Vagina (tissue), 2 donors: ENCODE data around the gene CTCFL. TPM values are rescaled to one million over a fixed set of nuclear protein-coding genes. Genes with fewer than 3 reads are reported as not detected.

Source experiments
- DNase-seq, 2 donors: peaks; one replicate each; pipeline ENCODE4 v3.0.0-alpha.2; 2017; ENCODE audit errors: extremely low spot score in 2 of 2
- H3K27ac ChIP-seq: fragments of 200-600 bp; sonication (generic); one replicate; pipeline ENCODE4 v1.5.1; 2019
- H3K27me3 ChIP-seq: fragments of 200-600 bp; sonication (generic); one replicate; pipeline ENCODE4 v1.5.1; 2019
- H3K36me3 ChIP-seq, 2 donors: fragments of 200-600 bp; sonication (generic); one replicate each; pipeline ENCODE4 v1.5.1; 2017 to 2019
- H3K4me1 ChIP-seq: fragments of 200-600 bp; sonication (generic); one replicate; pipeline ENCODE4 v1.5.1; 2019
- H3K4me3 ChIP-seq, 2 donors: fragments of 200-600 bp; sonication (generic); 1 replicate in 1 of 2; 2 replicates in 1 of 2; pipeline ENCODE4 v1.5.1; 2016 to 2019
- H3K9me3 ChIP-seq: fragments of 200-600 bp; sonication (generic); one replicate; pipeline ENCODE4 v1.5.1; 2019
- CTCF ChIP-seq, 3 experiments: fragments of 450-650 bp in 2 of 3; fragments of 200-600 bp in 1 of 3; sonication (generic) in 1 of 3; IDR thresholded peaks; one replicate each; pipeline ENCODE4 v1.5.1; 2017 to 2019; ENCODE audit warnings: antibody characterized with exemption in 3 of 3, mild to moderate bottlenecking in 2 of 3, moderate library complexity in 2 of 3
- POLR2A ChIP-seq, 2 donors: fragments of 450-650 bp; IDR thresholded peaks; one replicate each; pipeline ENCODE4 v1.6.1; 2017; ENCODE audit warnings: antibody characterized with exemption in 2 of 2, mild to moderate bottlenecking in 2 of 2, moderate library complexity in 2 of 2
- POLR2AphosphoS5 ChIP-seq, 2 donors: sonication (generic); formaldehyde crosslinking; IDR thresholded peaks; one replicate each; pipeline ENCODE4 v1.9.0; 2017; ENCODE audit warnings: antibody characterized with exemption in 2 of 2, mild to moderate bottlenecking in 2 of 2, low read depth in 1 of 2; ENCODE audit not compliant: insufficient read depth in 1 of 2
- intact Hi-C: fragments of 100-400 bp; cut with DNase I; formaldehyde crosslinking; loops from one replicate; pipeline ENCODE4 v1.15.1; 2023
- total RNA-seq: library from RNA; depleted of rRNA; stranded (reverse); fragments of >200 nt; gene quantifications from one replicate; pipeline ENCODE4 v1.2.3, GENCODE V29; 2016

Gene CTCFL
- total RNA-seq, 1 donor from 2014 or later = not detected

- Histone ChIP-seq H3K9me3 (no peaks in the 10 kb centered on the region), H3K36me3 (no peaks in the 10 kb centered on the region), H3K4me1 (no peaks in the 10 kb centered on the region), H3K27ac (no peak overlapping the region), H3K27me3 (no peaks in the 10 kb centered on the region), H3K4me3 (no peak overlapping the region)
- intact Hi-C loops = no loop called here
- no peak for TF ChIP-seq POLR2A (IDR thresholded peaks at IDR 0.05)
- no peak for TF ChIP-seq CTCF (IDR thresholded peaks at IDR 0.05)
- TF ChIP-seq POLR2AphosphoS5 (IDR thresholded peaks at IDR 0.05; ENCODE audit: insufficient read depth in 1 of 2, low read depth in 1 of 2) = no peak
- no peak for DNase-seq
Measured at GRCh38 chr20:57530327-57530981, 5.5 kb upstream of the CTCFL start.

- Histone ChIP-seq H3K4me1 (no peaks in the 10 kb centered on the region), H3K9me3 (no peaks in the 10 kb centered on the region), H3K4me3 (no peak overlapping the region), H3K27ac (no peak overlapping the region), H3K36me3 (no peaks in the 10 kb centered on the region), H3K27me3 (no peaks in the 10 kb centered on the region)
- intact Hi-C loops = no loop called here
- TF ChIP-seq CTCF (IDR thresholded peaks at IDR 0.05) (no peak), POLR2AphosphoS5 (IDR thresholded peaks at IDR 0.05; ENCODE audit: insufficient read depth in 1 of 2, low read depth in 1 of 2) (no peak), POLR2A (IDR thresholded peaks at IDR 0.05) (no peak)
- DNase-seq = no peak
Measured at GRCh38 chr20:57529810-57530209, 4.9 kb upstream of the CTCFL start.

GRCh38 chr20:57529160-57529585 is 4.2 kb upstream of the CTCFL start:
- no peak for DNase-seq
- TF ChIP-seq CTCF (IDR thresholded peaks at IDR 0.05) = no peak
- TF ChIP-seq POLR2A (IDR thresholded peaks at IDR 0.05) = no peak
- TF ChIP-seq POLR2AphosphoS5 (IDR thresholded peaks at IDR 0.05; ENCODE audit: insufficient read depth in 1 of 2, low read depth in 1 of 2) = no peak
- intact Hi-C loops = no loop called here
- Histone ChIP-seq H3K9me3 (no peaks in the 10 kb centered on the region), H3K27me3 (no peaks in the 10 kb centered on the region), H3K4me3 (no peak overlapping the region), H3K4me1 (no peaks in the 10 kb centered on the region), H3K36me3 (no peaks in the 10 kb centered on the region), H3K27ac (no peak overlapping the region)

DNA sequence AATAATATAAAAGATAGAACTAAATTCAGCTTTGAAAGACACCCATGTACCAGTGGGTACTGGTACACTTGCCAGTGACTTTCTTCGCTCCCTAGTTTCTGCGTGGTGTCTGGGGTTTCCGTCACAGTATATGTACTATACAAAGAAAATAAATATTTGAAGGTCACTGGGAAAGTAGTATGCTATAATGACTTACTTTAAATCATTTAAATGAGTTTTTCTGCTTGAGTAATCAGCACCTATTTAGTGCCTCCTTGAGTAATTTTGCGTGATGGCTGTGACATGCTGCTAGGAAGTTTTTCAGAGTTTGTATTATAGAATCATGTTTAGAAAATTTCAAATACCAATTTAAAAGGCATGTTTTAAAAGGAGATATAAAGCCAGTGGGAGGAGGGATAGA is 3.2 kb upstream of the CTCFL start:
- Histone ChIP-seq H3K27me3 (no peaks in the 10 kb centered on the region), H3K36me3 (no peaks in the 10 kb centered on the region), H3K9me3 (no peaks in the 10 kb centered on the region), H3K27ac (no peak overlapping the region), H3K4me1 (no peaks in the 10 kb centered on the region), H3K4me3 (no peak overlapping the region)
- no peak for TF ChIP-seq POLR2AphosphoS5 (IDR thresholded peaks at IDR 0.05; ENCODE audit: insufficient read depth in 1 of 2, low read depth in 1 of 2)
- intact Hi-C loops = no loop called here
- no peak for DNase-seq

DNA sequence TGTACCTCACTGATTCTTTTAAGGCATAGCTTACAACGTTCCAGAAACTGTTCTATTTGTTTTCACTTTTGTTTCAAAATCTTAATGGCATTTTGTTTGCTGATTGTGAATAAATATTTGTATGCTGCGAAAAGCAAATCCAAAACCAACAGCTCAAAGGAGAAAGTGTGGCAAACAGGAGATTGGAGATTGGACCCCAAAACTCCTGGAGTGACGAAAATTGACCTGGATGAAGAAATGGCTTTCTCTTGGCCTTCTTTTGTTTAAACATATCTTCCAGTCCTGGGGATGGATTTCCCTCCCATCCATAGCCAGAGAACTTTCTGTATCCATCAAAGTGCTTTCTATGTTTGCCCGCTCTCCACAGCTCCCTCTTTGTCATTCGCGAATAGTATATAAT is 2.8 kb upstream of the CTCFL start:
- TF ChIP-seq POLR2A (IDR thresholded peaks at IDR 0.05) (no peak), CTCF (IDR thresholded peaks at IDR 0.05) (no peak), POLR2AphosphoS5 (IDR thresholded peaks at IDR 0.05; ENCODE audit: insufficient read depth in 1 of 2, low read depth in 1 of 2) (no peak)
- Histone ChIP-seq H3K4me3 (no peak overlapping the region), H3K4me1 (no peaks in the 10 kb centered on the region), H3K27ac (no peak overlapping the region), H3K9me3 (no peaks in the 10 kb centered on the region), H3K27me3 (no peaks in the 10 kb centered on the region), H3K36me3 (no peaks in the 10 kb centered on the region)
- DNase-seq = no peak
- intact Hi-C loops = no loop called here
